Fibroblast of peridontal ligament (primary cell): ENCODE data around the gene SPATA45.
"Not testable (repeated sequence)": the region's sequence is repeated elsewhere in the genome, so short reads cannot be mapped to it uniquely, and the experiment has no call there.

ENCODE experiments used
- DNase-seq: peaks from one replicate; pipeline ENCODE4 v3.0.0-alpha.2; 2010; ENCODE audit errors: extremely low read depth

SPATA45 gene

GRCh38 chr1:212847549-212847948, at the start of gene SPATA45:
Gene SPATA45 (minus strand): TSS chr1:212847649. CDS start chr1:212836149, 11,500 bp downstream.
- DNase-seq, result no peak

- no peak for DNase-seq
Observed at GRCh38 chr1:212892108-212892507, 44.7 kb upstream of the SPATA45 start.

DNA sequence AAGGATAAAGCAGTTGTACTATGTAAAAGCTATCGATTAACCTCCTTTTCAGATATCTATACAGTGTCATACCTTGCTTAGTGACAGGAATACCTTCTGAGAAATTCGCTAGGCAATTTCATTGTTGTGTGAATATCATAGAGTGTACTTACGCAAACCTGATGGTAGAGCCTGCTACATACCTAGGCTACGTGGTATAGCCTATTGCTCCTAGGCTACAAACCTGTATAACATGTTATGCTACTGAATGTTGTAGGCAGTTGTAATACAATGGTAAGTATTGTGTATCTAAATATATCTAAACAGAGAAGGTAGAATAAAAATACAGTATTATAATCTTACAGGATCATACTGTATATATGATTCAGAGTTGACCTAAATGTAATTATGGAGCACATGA, 37.1 kb upstream of the SPATA45 start:
- DNase-seq, result no peak

- no peak for DNase-seq
Observed at GRCh38 chr1:212879947-212880690, 32.7 kb upstream of the SPATA45 start.

- DNase-seq, result no peak
Observed at GRCh38 chr1:212878418-212878817, 31.0 kb upstream of the SPATA45 start.

DNA sequence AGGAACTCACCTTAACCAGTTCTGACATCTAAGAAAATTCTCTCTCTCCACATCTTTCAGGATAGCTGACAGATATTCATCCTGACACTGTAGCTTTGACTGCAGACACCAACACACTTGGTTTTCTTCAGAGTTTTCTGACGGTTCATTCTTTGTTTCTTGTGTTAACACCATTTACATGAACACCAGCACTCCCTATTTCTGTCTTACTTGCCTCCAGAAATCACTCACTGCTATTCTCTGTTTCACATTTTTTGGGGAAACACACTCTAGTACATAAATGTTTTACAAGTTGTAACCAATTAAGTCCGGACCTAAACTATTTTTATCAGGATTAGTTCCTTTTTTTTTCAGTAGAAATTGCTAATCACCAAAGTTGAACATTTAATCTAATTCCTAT, 26.1 kb upstream of the SPATA45 start:
- DNase-seq, result no peak

- DNase-seq, result no peak
Observed at GRCh38 chr1:212871976-212872375, 24.5 kb upstream of the SPATA45 start.

GRCh38 chr1:212867192-212867591, 19.7 kb upstream of the SPATA45 start:
- DNase-seq, result no peak

DNA sequence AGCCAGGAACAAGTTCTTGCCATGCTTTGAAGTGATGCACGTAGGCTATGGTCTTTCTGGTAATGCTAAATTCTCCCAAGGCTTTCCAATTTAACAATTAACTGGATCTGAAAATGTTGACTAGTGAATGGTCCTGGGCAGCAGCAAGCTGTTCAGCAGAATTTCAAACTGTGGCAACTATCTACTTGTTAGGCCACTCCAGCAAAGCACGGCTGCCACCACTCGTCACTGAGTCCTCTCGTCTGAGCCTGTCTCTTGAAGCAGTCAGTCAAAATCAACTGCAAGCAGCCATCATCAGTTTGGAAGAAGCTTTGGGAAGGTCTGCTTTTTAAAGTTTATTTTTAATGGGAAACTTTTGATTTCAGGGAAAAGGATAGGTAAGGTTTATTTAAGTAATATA, 16.8 kb upstream of the SPATA45 start:
- no peak for DNase-seq

GRCh38 chr1:212863345-212863744, 15.9 kb upstream of the SPATA45 start:
- DNase-seq, result not testable (repeated sequence)

GRCh38 chr1:212862111-212862690, 14.8 kb upstream of the SPATA45 start:
- DNase-seq, result no peak

DNA sequence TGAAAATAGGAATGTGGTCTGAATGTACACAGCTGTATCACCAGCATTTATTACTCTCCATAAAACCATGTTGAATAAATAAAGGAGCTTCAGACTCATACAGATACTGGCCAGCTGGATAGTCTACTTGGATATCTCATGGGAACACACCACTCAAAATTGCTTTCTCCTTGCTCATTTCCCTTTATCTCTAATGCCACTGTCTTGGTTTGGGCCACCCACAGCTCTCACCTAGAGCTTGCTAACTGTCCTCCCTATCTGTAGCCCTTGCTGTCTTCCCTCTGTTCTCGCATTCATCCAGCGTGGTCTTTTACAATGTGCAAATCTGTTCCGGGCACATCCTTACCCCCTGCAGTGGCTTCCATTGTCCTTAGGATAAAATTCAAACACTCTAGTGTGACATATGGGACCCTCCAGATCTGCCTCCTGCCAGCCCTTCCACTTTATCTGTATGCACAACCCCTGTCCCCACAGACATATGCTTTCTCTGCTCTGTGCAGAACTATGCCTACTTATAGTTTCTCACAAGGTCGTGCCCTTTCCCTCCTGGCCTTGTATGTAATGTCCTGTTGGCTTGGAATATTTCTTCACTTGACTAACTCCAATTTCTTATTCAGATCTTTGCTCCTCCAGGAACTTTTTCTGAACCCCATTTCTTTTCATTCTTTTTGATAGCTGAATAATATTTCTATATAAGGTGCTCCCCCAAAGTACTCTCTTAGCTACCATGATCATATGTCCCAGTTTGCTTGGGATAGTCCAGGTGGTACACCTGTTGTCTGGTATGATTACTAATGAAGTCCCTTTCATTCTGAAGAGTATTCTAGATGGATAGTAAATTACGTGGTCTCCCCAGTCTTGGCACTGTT, 13.5 kb upstream of the SPATA45 start:
- peak; percentile 14 for DNase-seq

DNA sequence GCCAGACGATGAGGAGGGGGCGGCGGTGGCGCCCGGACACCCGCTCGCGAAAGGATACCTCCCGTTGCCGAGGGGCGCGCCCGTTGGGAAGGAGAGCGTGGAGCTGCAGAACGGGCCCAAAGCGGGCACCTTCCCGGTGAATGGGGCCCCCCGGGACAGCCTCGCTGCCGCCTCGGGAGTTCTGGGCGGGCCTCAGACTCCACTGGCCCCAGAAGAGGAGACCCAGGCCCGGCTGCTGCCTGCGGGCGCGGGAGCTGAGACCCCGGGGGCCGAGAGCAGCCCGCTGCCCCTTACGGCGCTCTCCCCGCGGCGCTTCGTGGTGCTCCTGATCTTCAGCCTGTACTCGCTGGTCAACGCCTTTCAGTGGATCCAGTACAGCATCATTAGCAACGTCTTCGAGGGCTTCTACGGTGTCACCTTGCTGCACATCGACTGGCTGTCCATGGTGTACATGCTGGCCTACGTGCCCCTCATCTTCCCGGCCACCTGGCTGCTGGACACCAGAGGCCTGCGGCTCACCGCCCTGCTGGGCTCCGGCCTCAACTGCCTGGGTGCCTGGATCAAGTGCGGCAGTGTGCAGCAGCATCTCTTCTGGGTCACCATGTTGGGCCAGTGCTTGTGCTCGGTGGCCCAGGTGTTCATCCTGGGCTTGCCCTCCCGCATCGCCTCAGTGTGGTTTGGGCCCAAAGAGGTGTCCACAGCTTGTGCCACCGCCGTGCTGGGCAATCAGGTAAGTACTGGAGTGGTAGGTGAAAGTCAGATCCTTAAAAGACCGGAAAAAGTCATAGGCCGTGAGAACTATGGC, 11.2 kb upstream of the SPATA45 start:
- peak; percentile 25 for DNase-seq

DNA sequence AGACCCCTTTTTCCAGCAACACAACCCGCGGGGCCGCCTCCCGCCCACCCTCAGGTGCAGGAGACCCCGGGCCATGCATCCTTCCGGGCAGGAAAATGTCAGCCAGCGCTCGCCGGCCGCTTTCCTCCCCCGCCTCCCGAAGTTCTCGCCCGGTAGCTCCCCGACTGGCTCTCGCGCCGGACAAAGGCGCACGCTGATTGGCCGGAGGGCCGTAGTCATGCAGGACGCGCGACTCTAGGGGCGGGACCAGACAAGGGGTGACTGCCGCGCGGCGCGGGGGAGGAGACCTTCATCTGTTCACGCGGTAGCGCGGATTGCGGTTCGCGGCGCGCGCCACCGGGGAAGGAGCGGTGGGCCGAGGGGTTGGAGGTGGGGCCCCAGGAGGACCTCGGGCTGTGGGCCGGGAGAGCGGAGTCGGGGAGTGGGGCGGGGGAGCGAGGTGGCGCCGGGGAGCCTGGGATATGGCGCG, 10.6 kb upstream of the SPATA45 start, which contains the start of gene FLVCR1:
FLVCR1 (plus strand) TSS at position 284 of the 469 bp plus-strand sequence; CDS start at position 462, 178 bp downstream.
- DNase-seq, result peak; percentile 89

- DNase-seq, result no peak
Observed at GRCh38 chr1:212856755-212857154, 9.3 kb upstream of the SPATA45 start.

DNA sequence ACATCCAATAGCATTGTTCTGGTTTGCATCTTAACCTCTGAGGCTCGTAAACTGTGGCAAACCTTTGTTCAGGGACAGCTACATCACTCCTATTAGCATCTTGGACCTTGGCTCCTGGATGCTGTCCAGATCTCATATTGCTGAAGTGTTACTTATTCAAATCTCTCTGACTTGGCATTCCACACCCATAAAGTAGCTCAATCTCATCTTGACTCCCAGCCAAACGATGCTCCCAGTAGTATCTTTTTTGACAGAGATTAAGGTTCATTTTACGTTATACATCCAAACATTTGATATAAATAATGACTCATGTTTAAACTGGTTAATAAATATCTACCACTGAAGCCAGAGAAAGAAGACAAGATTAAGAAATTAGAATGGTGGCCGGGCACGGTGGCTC, 6.2 kb upstream of the SPATA45 start:
- no peak for DNase-seq

- DNase-seq, result no peak
Observed at GRCh38 chr1:212852105-212852688, 4.7 kb upstream of the SPATA45 start.

DNA sequence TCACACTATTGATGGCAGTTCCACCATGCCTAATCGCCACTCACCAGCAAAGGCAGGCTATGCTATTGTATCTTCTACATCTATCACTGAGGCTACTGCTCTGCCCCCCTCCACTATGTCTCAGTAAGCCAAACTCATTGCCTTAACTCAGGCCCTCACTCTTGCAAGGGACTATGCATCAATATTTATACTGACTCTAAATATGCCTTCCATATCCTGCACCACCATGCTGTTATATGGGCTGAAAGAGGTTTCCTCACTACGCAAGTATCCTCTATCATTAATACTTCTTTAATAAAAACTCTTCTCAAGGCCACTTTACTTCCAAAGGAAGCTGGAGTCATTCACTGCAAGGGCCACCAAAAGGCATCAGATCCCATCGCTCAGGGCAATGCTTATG, 2.9 kb downstream of the SPATA45 start:
- not testable (repeated sequence) for DNase-seq

- DNase-seq, result no peak
Observed at GRCh38 chr1:212838145-212838544, 9.3 kb downstream of the SPATA45 start.

GRCh38 chr1:212833211-212834207, 13.9 kb downstream of the SPATA45 start:
- DNase-seq, result not testable (repeated sequence)
